ENCODE results near the gene TNIK. TPM values are rescaled to one million over a fixed set of nuclear protein-coding genes. Genes with fewer than 3 reads are reported as not detected.

Gene TNIK
- total RNA-seq, 6 experiments from 2014 or later: 10.6 to 17.2 (median 11.8) TPM

- H3K27ac Mint-ChIP-seq: 0 out of 2 replicates have a peak overlapping the region, but pooled peaks have one; percentile 7
- H3K36me3 Mint-ChIP-seq (ENCODE audit: low read depth): peaks cover 35% of the 10 kb centered on the region
- peaks cover 4% of the 10 kb centered on the region; the same call in 1 of the 2 replicates for H3K27me3 Mint-ChIP-seq (ENCODE audit: insufficient read depth)
- DNase-seq: no peak
- H3K9me3 Mint-ChIP-seq: no peaks in the 10 kb centered on the region
- TF ChIP-seq CTCF (IDR thresholded peaks at IDR 0.05): no peak
- H3K4me3 Mint-ChIP-seq: no peak overlapping the region
- H3K4me1 Mint-ChIP-seq (ENCODE audit: low read depth): peaks cover 28% of the 10 kb centered on the region
Observed at GRCh38 chr3:171155122-171155700, 305.0 kb downstream of the TNIK start.

- H3K27me3 Mint-ChIP-seq (ENCODE audit: insufficient read depth): no peaks in the 10 kb centered on the region
- H3K9me3 Mint-ChIP-seq: no peaks in the 10 kb centered on the region
- no peak overlapping the region for H3K4me3 Mint-ChIP-seq
- H3K4me1 Mint-ChIP-seq (ENCODE audit: low read depth): peaks cover 11% of the 10 kb centered on the region
- no peak for DNase-seq
- TF ChIP-seq CTCF (IDR thresholded peaks at IDR 0.05): no peak
- H3K27ac Mint-ChIP-seq: no peak overlapping the region
- H3K36me3 Mint-ChIP-seq (ENCODE audit: low read depth): peaks cover 23% of the 10 kb centered on the region
Observed at GRCh38 chr3:171150945-171151344, 309.3 kb downstream of the TNIK start.

- no peaks in the 10 kb centered on the region for H3K4me1 Mint-ChIP-seq (ENCODE audit: low read depth)
- H3K27ac Mint-ChIP-seq: no peak overlapping the region
- no peak for TF ChIP-seq CTCF (IDR thresholded peaks at IDR 0.05)
- H3K36me3 Mint-ChIP-seq (ENCODE audit: low read depth): peaks cover 16% of the 10 kb centered on the region
- no peak for DNase-seq
- H3K27me3 Mint-ChIP-seq (ENCODE audit: insufficient read depth): no peaks in the 10 kb centered on the region
- H3K4me3 Mint-ChIP-seq: no peak overlapping the region
- H3K9me3 Mint-ChIP-seq: no peaks in the 10 kb centered on the region
Observed at GRCh38 chr3:171149526-171150116, 310.6 kb downstream of the TNIK start.

GRCh38 chr3:171145798-171146197 is 314.4 kb downstream of the TNIK start:
- Mint-ChIP-seq H3K4me3 (no peak overlapping the region), H3K9me3 (no peaks in the 10 kb centered on the region), H3K27me3 (ENCODE audit: insufficient read depth) (no peaks in the 10 kb centered on the region), H3K27ac (no peak overlapping the region), H3K36me3 (ENCODE audit: low read depth) (peaks cover 9% of the 10 kb centered on the region), H3K4me1 (ENCODE audit: low read depth) (no peaks in the 10 kb centered on the region)
- TF ChIP-seq CTCF (IDR thresholded peaks at IDR 0.05): no peak
- DNase-seq: no peak

- no peak overlapping the region for H3K4me3 Mint-ChIP-seq
- no peaks in the 10 kb centered on the region; the same call in 1 of the 2 replicates for H3K4me1 Mint-ChIP-seq (ENCODE audit: low read depth)
- no peak for DNase-seq
- H3K27ac Mint-ChIP-seq: no peak overlapping the region
- no peaks in the 10 kb centered on the region for H3K9me3 Mint-ChIP-seq
- TF ChIP-seq CTCF (IDR thresholded peaks at IDR 0.05): no peak
- no peaks in the 10 kb centered on the region for H3K27me3 Mint-ChIP-seq (ENCODE audit: insufficient read depth)
- H3K36me3 Mint-ChIP-seq (ENCODE audit: low read depth): peaks cover 14% of the 10 kb centered on the region
Observed at GRCh38 chr3:171142985-171143384, 317.2 kb downstream of the TNIK start.

Data from HFFc6 (cell line).